Fibroblast of lung (primary cell): ENCODE data around the gene PGF. TPM values are rescaled to one million over a fixed set of nuclear protein-coding genes. Genes with fewer than 3 reads are reported as not detected.
A peak's percentile ranks its signal among the peaks of the same experiment; 100 is the strongest.

Experiments used
- DNase-seq, 2 donors: peaks; one replicate each; pipeline versions ENCODE4 v3.0.0 to v3.0.0-alpha.2; 2010; ENCODE audit warnings: low read depth in 2 of 2
- H2AFZ ChIP-seq: 2 replicates; pipeline ENCODE4 v1.5.1; 2012; ENCODE audit warnings: low read length, control low read depth, inconsistent platforms
- H3K27ac ChIP-seq: 2 replicates; pipeline ENCODE4 v1.5.1; 2011; ENCODE audit warnings: low read length, control low read depth; ENCODE audit not compliant: insufficient read depth
- H3K27me3 ChIP-seq: 2 replicates; pipeline ENCODE4 v1.5.1; 2011; ENCODE audit warnings: mild to moderate bottlenecking, low read length; ENCODE audit not compliant: control insufficient read depth, insufficient read depth
- H3K36me3 ChIP-seq: 2 replicates; pipeline ENCODE4 v1.5.1; 2011; ENCODE audit warnings: low read length; ENCODE audit not compliant: control insufficient read depth, insufficient read depth
- H3K4me1 ChIP-seq: 2 replicates; pipeline ENCODE4 v1.5.1; 2011; ENCODE audit warnings: low read length; ENCODE audit not compliant: control insufficient read depth, insufficient read depth; ENCODE audit errors: extremely low read depth
- H3K4me2 ChIP-seq: 2 replicates; pipeline ENCODE4 v1.5.1; 2011; ENCODE audit warnings: low read length, control low read depth; ENCODE audit not compliant: insufficient read depth; ENCODE audit errors: extremely low read depth
- H3K4me3 ChIP-seq, 4 experiments: fragments of 200-600 bp in 1 of 4; sonication (generic) in 1 of 4; replicated peaks in 1 of 4; 2 replicates each; pipeline ENCODE4 v1.5.1; 2011 to 2016; ENCODE audit warnings: low read length in 4 of 4, low read depth in 3 of 4, mild to moderate bottlenecking in 3 of 4, control low read depth in 2 of 4, inconsistent platforms in 1 of 4, mixed read lengths in 1 of 4; ENCODE audit not compliant: insufficient read depth in 1 of 4; ENCODE audit errors: control extremely low read depth in 1 of 4
- H3K79me2 ChIP-seq: 2 replicates; pipeline ENCODE4 v1.5.1; 2012; ENCODE audit warnings: mild to moderate bottlenecking, low read length, inconsistent platforms; ENCODE audit not compliant: control insufficient read depth, insufficient read depth
- H3K9ac ChIP-seq: 2 replicates; pipeline ENCODE4 v1.5.1; 2011; ENCODE audit warnings: mild to moderate bottlenecking, low read length, control low read depth; ENCODE audit not compliant: insufficient read depth
- H3K9me3 ChIP-seq: 2 replicates; pipeline ENCODE4 v1.5.1; 2012; ENCODE audit warnings: low read depth, low read length; ENCODE audit not compliant: control insufficient read depth, insufficient read depth
- H4K20me1 ChIP-seq: 2 replicates; pipeline ENCODE4 v1.5.1; 2011; ENCODE audit warnings: low read length; ENCODE audit not compliant: control insufficient read depth, insufficient read depth; ENCODE audit errors: extremely low read depth
- EZH2 ChIP-seq: IDR thresholded peaks from 2 replicates; pipeline ENCODE4 v1.5.1; 2012; ENCODE audit warnings: low read length, control low read depth, mild to moderate bottlenecking; ENCODE audit errors: missing control alignments
- polyA plus RNA-seq, 2 donors: library from polyadenylated mRNA; depleted of rRNA in 1 of 2; stranded (reverse) in 1 of 2; unstranded in 1 of 2; fragments of >200 nt; gene quantifications; 2 replicates each; pipeline ENCODE4 v1.2.1, GENCODE V29; 2011 to 2012; ENCODE audit warnings: missing spikeins in 1 of 2
- total RNA-seq: library from RNA; depleted of rRNA; stranded (reverse); fragments of >200 nt; gene quantifications from 2 replicates; pipeline ENCODE4 v1.2.1, GENCODE V29; 2014
- TF ChIP-seq, protein P1 (sequence below), 2 donors: IDR thresholded peaks in 1 of 2; conservative IDR thresholded peaks in 1 of 2; 1 replicate in 1 of 2; 2 replicates in 1 of 2; pipeline ENCODE4 v1.5.1; 2011 to 2012; ENCODE audit warnings: low read length in 2 of 2, control low read depth in 1 of 2, inconsistent platforms in 1 of 2, low read depth in 1 of 2, mild to moderate bottlenecking in 1 of 2

PGF gene
- total and polyA plus RNA-seq, 2 donors (not counting 1 experiment from before 2014, with no cell fraction given), result 1.1 to 7.6 TPM

- H3K4me2 ChIP-seq, result no peak overlapping the region
- H3K4me1 ChIP-seq, result no peaks in the 10 kb centered on the region
- H3K27me3 ChIP-seq, result peaks cover 5% of the 10 kb centered on the region
- H3K4me3 ChIP-seq, result no peak overlapping the region
- H3K27ac ChIP-seq, result no peak overlapping the region
- no peaks in the 10 kb centered on the region for H3K9me3 ChIP-seq
- no peaks in the 10 kb centered on the region for H4K20me1 ChIP-seq
- H3K79me2 ChIP-seq, result no peaks in the 10 kb centered on the region
- H3K9ac ChIP-seq, result no peak overlapping the region
- no peak for TF ChIP-seq EZH2
- TF ChIP-seq, protein P1, sequence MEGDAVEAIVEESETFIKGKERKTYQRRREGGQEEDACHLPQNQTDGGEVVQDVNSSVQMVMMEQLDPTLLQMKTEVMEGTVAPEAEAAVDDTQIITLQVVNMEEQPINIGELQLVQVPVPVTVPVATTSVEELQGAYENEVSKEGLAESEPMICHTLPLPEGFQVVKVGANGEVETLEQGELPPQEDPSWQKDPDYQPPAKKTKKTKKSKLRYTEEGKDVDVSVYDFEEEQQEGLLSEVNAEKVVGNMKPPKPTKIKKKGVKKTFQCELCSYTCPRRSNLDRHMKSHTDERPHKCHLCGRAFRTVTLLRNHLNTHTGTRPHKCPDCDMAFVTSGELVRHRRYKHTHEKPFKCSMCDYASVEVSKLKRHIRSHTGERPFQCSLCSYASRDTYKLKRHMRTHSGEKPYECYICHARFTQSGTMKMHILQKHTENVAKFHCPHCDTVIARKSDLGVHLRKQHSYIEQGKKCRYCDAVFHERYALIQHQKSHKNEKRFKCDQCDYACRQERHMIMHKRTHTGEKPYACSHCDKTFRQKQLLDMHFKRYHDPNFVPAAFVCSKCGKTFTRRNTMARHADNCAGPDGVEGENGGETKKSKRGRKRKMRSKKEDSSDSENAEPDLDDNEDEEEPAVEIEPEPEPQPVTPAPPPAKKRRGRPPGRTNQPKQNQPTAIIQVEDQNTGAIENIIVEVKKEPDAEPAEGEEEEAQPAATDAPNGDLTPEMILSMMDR (conservative IDR thresholded peaks at IDR 0.05 in 1 of 2, IDR thresholded peaks at IDR 0.05 in 1 of 2; ENCODE audit: low read depth in 1 of 2, low read length in 2 of 2), result no peak
- peak; percentile 11 to 42 for DNase-seq
- no peaks in the 10 kb centered on the region for H3K36me3 ChIP-seq
- no peak overlapping the region for H2AFZ ChIP-seq
Measured at GRCh38 chr14:74964787-74965485, 9.5 kb upstream of the PGF start.

DNA sequence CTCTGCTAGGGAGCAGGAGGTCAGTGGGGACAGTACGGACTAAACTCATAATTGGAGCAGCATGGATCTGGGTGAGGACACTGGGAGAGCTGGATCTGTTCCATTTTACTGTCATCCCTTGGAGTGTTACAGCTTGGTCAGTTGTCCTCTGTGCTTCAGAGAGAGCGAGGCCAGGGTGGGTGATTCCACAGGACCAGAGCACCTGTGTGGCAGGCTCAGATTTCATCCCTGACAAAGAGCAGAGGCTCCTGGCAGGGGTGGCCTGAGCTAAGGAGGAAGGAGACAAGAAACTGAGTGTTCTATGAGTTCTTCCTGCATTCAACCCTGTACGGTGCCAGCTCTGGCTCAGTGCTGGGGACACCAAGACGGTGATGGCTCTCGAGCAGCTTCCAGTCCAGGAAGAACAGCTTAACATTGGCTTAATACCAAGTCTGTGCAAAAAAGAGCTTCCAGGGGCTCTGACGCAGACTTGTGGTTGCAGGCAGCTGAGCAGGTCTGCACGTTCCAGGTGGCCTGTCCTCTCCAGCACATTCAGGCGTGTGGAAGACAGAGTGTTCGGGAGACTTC is 8.4 kb upstream of the PGF start:
- no peak overlapping the region for H2AFZ ChIP-seq
- H3K36me3 ChIP-seq, result no peaks in the 10 kb centered on the region
- H3K27ac ChIP-seq, result no peak overlapping the region
- no peak overlapping the region for H3K4me2 ChIP-seq
- no peaks in the 10 kb centered on the region for H3K9me3 ChIP-seq
- no peaks in the 10 kb centered on the region for H4K20me1 ChIP-seq
- DNase-seq, result peak; percentile 71 to 73
- no peaks in the 10 kb centered on the region for H3K79me2 ChIP-seq
- H3K9ac ChIP-seq, result no peak overlapping the region
- no peak for TF ChIP-seq EZH2
- TF ChIP-seq, protein P1 (conservative IDR thresholded peaks at IDR 0.05 in 1 of 2, IDR thresholded peaks at IDR 0.05 in 1 of 2; ENCODE audit: low read depth in 1 of 2, low read length in 2 of 2), result no peak
- H3K27me3 ChIP-seq, result peaks cover 5% of the 10 kb centered on the region
- no peak overlapping the region for H3K4me3 ChIP-seq
- no peaks in the 10 kb centered on the region for H3K4me1 ChIP-seq

DNA sequence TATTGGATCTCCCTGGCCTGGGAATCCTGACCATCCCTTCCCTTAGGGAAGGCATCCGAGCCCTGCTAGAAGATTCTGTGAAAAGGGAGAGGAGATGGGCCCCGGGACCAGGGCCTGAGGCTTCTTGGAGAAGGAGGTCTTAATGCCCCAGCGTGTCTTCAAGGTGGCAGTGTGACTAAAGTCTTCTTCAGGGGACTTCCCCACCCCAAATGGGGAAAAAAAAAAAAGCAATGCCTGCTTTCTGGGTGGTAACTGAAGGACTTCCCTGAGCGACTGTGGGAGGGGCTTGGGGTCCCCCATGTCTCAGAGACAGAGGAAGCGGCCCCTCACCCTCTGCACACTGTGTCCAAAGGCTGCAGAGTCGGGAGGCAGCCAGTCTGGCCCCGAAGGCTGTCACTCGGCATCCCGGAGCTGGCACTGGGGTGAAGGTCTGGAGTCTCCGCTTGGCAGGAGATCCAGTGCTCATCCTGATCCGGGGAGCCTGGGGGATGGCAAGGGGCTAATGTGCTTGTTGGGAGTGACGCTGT is 7.8 kb upstream of the PGF start:
- Histone ChIP-seq H3K4me3 (no peak overlapping the region), H2AFZ (no peak overlapping the region), H4K20me1 (no peaks in the 10 kb centered on the region), H3K27ac (no peak overlapping the region), H3K9me3 (no peaks in the 10 kb centered on the region), H3K4me1 (no peaks in the 10 kb centered on the region), H3K79me2 (no peaks in the 10 kb centered on the region), H3K27me3 (peaks cover 5% of the 10 kb centered on the region), H3K36me3 (no peaks in the 10 kb centered on the region), H3K9ac (no peak overlapping the region), H3K4me2 (no peak overlapping the region)
- no peak for DNase-seq
- TF ChIP-seq, protein P1 (conservative IDR thresholded peaks at IDR 0.05 in 1 of 2, IDR thresholded peaks at IDR 0.05 in 1 of 2; ENCODE audit: low read depth in 1 of 2, low read length in 2 of 2), result no peak
- no peak for TF ChIP-seq EZH2
